ENCODE measurements around the gene AKAP10.
"Not testable (repeated sequence)": the region's sequence is repeated elsewhere in the genome, so short reads cannot be mapped to it uniquely, and the experiment has no call there.

AKAP10 gene, protein sequence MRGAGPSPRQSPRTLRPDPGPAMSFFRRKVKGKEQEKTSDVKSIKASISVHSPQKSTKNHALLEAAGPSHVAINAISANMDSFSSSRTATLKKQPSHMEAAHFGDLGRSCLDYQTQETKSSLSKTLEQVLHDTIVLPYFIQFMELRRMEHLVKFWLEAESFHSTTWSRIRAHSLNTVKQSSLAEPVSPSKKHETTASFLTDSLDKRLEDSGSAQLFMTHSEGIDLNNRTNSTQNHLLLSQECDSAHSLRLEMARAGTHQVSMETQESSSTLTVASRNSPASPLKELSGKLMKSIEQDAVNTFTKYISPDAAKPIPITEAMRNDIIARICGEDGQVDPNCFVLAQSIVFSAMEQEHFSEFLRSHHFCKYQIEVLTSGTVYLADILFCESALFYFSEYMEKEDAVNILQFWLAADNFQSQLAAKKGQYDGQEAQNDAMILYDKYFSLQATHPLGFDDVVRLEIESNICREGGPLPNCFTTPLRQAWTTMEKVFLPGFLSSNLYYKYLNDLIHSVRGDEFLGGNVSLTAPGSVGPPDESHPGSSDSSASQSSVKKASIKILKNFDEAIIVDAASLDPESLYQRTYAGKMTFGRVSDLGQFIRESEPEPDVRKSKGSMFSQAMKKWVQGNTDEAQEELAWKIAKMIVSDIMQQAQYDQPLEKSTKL

DNA sequence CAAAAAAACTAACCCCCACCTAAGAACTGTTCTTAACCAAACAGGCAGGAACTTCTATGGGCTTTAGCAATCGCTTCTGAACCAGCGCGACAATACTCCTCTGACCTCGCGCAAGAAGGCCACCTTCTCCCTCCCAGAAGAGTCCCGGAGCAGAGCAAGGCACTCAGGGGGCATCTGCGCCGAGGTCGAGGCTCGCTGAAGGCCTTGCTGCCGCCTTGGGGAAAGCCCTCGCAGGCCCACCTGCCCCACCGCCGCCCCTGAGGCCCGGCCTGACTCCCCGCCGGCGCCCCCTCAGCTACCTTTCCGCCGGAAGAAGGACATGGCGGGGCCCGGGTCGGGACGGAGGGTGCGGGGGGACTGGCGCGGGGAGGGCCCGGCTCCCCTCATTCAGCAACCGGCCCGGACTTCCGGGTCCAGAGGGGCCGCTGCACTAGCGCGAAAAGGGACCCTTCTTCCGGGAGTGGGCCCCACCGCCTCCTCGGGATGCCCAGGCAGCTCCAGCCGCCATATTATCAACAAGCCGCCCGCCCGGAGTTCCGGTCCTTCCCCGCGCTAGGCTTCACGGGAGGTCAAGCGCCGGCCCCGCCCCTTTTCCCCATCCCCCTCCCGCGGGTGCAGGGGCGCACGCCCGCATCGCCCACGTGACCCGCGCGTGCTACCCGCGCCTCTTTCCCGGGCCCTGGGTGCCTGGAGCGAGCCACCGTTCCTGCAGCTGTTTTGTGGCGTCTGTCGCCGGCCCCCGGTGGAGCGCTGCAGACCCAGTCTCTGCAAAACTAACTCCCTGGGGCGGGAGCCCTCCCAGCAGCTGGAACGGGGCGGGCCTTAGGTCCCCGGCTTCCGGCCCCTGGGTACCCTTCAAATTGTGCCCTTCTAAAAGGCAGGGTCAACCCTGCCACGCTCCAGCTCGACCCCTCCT, at the start of gene AKAP10:
TSS of gene AKAP10 (minus strand) at position 536 of the 916 bp plus-strand sequence. CDS start at position 387, 149 bp downstream.
- no peaks in the 10 kb centered on the region for H3K36me3 ChIP-seq (ENCODE audit: insufficient read depth, low read length)

DNA sequence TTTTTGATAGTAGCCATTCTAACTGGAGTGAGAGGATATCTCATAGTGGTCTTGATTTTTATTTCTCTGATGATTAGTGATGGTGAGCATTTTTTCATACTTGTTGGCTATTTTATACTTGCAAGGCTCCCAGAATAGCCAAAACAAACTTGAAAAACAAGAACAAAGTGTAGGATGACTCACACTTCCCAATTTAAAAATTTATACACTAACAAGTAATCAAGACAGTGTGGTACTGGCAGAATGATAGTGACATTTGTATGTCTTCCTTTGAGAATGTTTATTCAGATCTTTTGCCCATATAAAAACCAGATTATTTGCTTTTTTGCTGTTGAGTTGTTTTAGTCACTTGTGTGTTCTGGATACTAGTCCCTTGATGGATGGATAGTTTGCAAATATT, 49.3 kb upstream of the AKAP10 start:
- TF ChIP-seq, protein P1, sequence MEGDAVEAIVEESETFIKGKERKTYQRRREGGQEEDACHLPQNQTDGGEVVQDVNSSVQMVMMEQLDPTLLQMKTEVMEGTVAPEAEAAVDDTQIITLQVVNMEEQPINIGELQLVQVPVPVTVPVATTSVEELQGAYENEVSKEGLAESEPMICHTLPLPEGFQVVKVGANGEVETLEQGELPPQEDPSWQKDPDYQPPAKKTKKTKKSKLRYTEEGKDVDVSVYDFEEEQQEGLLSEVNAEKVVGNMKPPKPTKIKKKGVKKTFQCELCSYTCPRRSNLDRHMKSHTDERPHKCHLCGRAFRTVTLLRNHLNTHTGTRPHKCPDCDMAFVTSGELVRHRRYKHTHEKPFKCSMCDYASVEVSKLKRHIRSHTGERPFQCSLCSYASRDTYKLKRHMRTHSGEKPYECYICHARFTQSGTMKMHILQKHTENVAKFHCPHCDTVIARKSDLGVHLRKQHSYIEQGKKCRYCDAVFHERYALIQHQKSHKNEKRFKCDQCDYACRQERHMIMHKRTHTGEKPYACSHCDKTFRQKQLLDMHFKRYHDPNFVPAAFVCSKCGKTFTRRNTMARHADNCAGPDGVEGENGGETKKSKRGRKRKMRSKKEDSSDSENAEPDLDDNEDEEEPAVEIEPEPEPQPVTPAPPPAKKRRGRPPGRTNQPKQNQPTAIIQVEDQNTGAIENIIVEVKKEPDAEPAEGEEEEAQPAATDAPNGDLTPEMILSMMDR (conservative IDR thresholded peaks at IDR 0.05; ENCODE audit: low read length), result no peak
- no peak for TF ChIP-seq EZH2phosphoT487 (IDR thresholded peaks at IDR 0.05; ENCODE audit: borderline replicate concordance)
- Histone ChIP-seq H3K36me3 (ENCODE audit: insufficient read depth, low read length) (no peaks in the 10 kb centered on the region), H3F3A (ENCODE audit: low read depth) (no peaks in the 10 kb centered on the region), H4K20me1 (ENCODE audit: insufficient read depth, low read length, poor library complexity, severe bottlenecking) (no peaks in the 10 kb centered on the region), H3K9me2 (replicated peaks; ENCODE audit: low read depth, low read length) (no peaks in the 10 kb centered on the region), H3K4me1 (ENCODE audit: insufficient read depth, low read length, poor library complexity, severe bottlenecking) (peaks cover 3% of the 10 kb centered on the region), H3K27me3 (ENCODE audit: insufficient read depth, low read length, poor library complexity, severe bottlenecking) (no peaks in the 10 kb centered on the region), H3K4me3 (ENCODE audit: low read length, poor library complexity, severe bottlenecking) (no peak overlapping the region), H2AFZ (ENCODE audit: low read length) (no peak overlapping the region), H3K9me3 (ENCODE audit: insufficient read depth, low read depth, low read length) (no peaks in the 10 kb centered on the region), H3K4me2 (ENCODE audit: low read depth, low read length, poor library complexity, severe bottlenecking) (no peak overlapping the region), H3K79me2 (ENCODE audit: insufficient read depth, low read length) (no peaks in the 10 kb centered on the region), H3K9ac (ENCODE audit: low read depth, low read length, poor library complexity, severe bottlenecking) (no peak overlapping the region)

More for the DNA sequence above, at the start of gene AKAP10:
- H2AFZ ChIP-seq (ENCODE audit: low read length), result peak within 1 kb of the TSS; percentile 89
- no peak for TF ChIP-seq EZH2phosphoT487 (IDR thresholded peaks at IDR 0.05; ENCODE audit: borderline replicate concordance)
- H3K9me3 ChIP-seq (ENCODE audit: insufficient read depth, low read depth, low read length), result no peaks in the 10 kb centered on the region
- H3K79me2 ChIP-seq (ENCODE audit: insufficient read depth, low read length), result peaks cover 62% of the 10 kb centered on the region
- H3K27me3 ChIP-seq (ENCODE audit: insufficient read depth, low read length, poor library complexity, severe bottlenecking), result no peaks in the 10 kb centered on the region
- no peaks in the 10 kb centered on the region for H3F3A ChIP-seq (ENCODE audit: low read depth)
- H3K4me3 ChIP-seq (ENCODE audit: low read length, poor library complexity, severe bottlenecking), result peak within 1 kb of the TSS; percentile 89
- H3K9me2 ChIP-seq (replicated peaks; ENCODE audit: low read depth, low read length), result no peaks in the 10 kb centered on the region
- peaks cover 42% of the 10 kb centered on the region for H3K4me1 ChIP-seq (ENCODE audit: insufficient read depth, low read length, poor library complexity, severe bottlenecking)
- H4K20me1 ChIP-seq (ENCODE audit: insufficient read depth, low read length, poor library complexity, severe bottlenecking), result peaks cover 22% of the 10 kb centered on the region
- peak within 1 kb of the TSS; percentile 86 for H3K4me2 ChIP-seq (ENCODE audit: low read depth, low read length, poor library complexity, severe bottlenecking)
- H3K9ac ChIP-seq (ENCODE audit: low read depth, low read length, poor library complexity, severe bottlenecking), result peak within 1 kb of the TSS; percentile 96

DNA sequence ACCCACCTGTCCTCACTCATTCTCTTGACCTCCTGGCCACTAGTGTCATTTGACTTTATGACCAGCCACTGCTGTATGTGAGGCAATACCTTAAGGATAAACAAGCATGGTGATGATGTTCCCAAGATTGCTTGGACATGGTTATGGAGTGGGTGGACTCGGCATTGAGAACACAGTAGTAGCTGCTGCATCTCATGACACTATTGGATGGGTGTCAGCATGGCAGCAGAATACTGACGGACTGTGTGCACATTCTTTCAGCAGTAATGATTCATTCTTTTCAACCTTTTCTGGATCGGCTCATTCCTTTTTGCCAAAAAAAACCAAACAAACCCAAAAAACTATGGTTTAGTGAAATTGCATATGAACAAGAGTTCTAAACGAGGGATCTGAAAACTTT, 45.1 kb upstream of the AKAP10 start:
- H2AFZ ChIP-seq (ENCODE audit: low read length), result no peak overlapping the region
- H3K9me2 ChIP-seq (replicated peaks; ENCODE audit: low read depth, low read length), result no peaks in the 10 kb centered on the region
- H3K9me3 ChIP-seq (ENCODE audit: insufficient read depth, low read depth, low read length), result no peaks in the 10 kb centered on the region
- H3K36me3 ChIP-seq (ENCODE audit: insufficient read depth, low read length), result no peaks in the 10 kb centered on the region
- H3K4me2 ChIP-seq (ENCODE audit: low read depth, low read length, poor library complexity, severe bottlenecking), result no peak overlapping the region
- H3K4me3 ChIP-seq (ENCODE audit: low read length, poor library complexity, severe bottlenecking), result no peak overlapping the region
- TF ChIP-seq, protein P1 (conservative IDR thresholded peaks at IDR 0.05; ENCODE audit: low read length), result no peak
- TF ChIP-seq EZH2phosphoT487 (IDR thresholded peaks at IDR 0.05; ENCODE audit: borderline replicate concordance), result no peak
- no peaks in the 10 kb centered on the region for H3K79me2 ChIP-seq (ENCODE audit: insufficient read depth, low read length)
- H3K4me1 ChIP-seq (ENCODE audit: insufficient read depth, low read length, poor library complexity, severe bottlenecking), result no peaks in the 10 kb centered on the region
- no peaks in the 10 kb centered on the region for H3F3A ChIP-seq (ENCODE audit: low read depth)
- no peak overlapping the region for H3K9ac ChIP-seq (ENCODE audit: low read depth, low read length, poor library complexity, severe bottlenecking)
- no peaks in the 10 kb centered on the region for H4K20me1 ChIP-seq (ENCODE audit: insufficient read depth, low read length, poor library complexity, severe bottlenecking)
- no peaks in the 10 kb centered on the region for H3K27me3 ChIP-seq (ENCODE audit: insufficient read depth, low read length, poor library complexity, severe bottlenecking)

DNA sequence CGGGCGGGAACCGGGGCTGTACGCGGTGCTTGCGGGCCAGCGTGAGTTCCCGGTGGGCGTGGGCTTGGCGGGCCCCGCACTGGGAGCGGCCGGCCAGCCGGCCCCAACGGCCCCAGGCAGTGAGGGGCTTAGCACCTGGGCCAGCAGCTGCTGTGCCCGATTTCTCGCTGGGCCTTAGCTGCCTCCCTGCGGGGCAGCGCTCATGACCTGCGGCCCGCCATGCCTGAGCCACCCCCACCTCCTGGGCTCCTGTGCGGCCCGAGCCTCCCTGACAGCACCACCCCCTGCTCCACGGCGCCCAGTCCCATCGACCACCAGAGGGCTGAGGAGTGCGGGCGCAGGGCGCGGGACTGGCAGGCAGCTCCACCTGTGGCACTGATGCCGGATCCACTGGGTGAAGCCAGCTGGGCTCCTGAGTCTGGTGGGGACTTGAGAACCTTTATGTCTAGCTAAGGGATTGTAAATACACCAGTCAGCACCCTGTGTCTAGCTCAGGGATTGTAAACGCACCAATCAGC, 38.9 kb upstream of the AKAP10 start:
- not testable (repeated sequence) for H3K27me3 ChIP-seq (ENCODE audit: insufficient read depth, low read length, poor library complexity, severe bottlenecking); H3K9me3 ChIP-seq (ENCODE audit: insufficient read depth, low read depth, low read length); H3K79me2 ChIP-seq (ENCODE audit: insufficient read depth, low read length); H3F3A ChIP-seq (ENCODE audit: low read depth); H4K20me1 ChIP-seq (ENCODE audit: insufficient read depth, low read length, poor library complexity, severe bottlenecking); H3K4me2 ChIP-seq (ENCODE audit: low read depth, low read length, poor library complexity, severe bottlenecking); H3K36me3 ChIP-seq (ENCODE audit: insufficient read depth, low read length); H3K4me3 ChIP-seq (ENCODE audit: low read length, poor library complexity, severe bottlenecking); H3K9ac ChIP-seq (ENCODE audit: low read depth, low read length, poor library complexity, severe bottlenecking); H3K4me1 ChIP-seq (ENCODE audit: insufficient read depth, low read length, poor library complexity, severe bottlenecking); H2AFZ ChIP-seq (ENCODE audit: low read length); H3K9me2 ChIP-seq (replicated peaks; ENCODE audit: low read depth, low read length)
